ENCODE measurements around the gene ARMC9. TPM values are rescaled to one million over a fixed set of nuclear protein-coding genes. Genes with fewer than 3 reads are reported as not detected.
A peak's percentile ranks its signal among the peaks of the same experiment; 100 is the strongest.

The ARMC9 gene
- total RNA-seq, 2 donors from 2014 or later: 31.6 to 61.9 TPM

- no peak for DNase-seq (ENCODE audit: low spot score)
- intact Hi-C loops (cut with DNase I): no loop called here
Observed at GRCh38 chr2:231259104-231259503, 60.7 kb downstream of the ARMC9 start.

- DNase-seq (ENCODE audit: low spot score): no peak
- intact Hi-C loops (cut with DNase I): no loop called here
Observed at GRCh38 chr2:231260442-231261208, 62.2 kb downstream of the ARMC9 start.

- intact Hi-C loops (cut with DNase I): no loop called here
- no peak for DNase-seq (ENCODE audit: low spot score)
Observed at GRCh38 chr2:231263118-231263831, 64.8 kb downstream of the ARMC9 start.

- intact Hi-C loops (cut with DNase I): loop anchor here in 1 of 2 donors (1.0 kb wide), 1 partner anchor 12 kb away; no protein-coding TSS in a partner anchor
- DNase-seq (ENCODE audit: low spot score): no peak
Observed at GRCh38 chr2:231270221-231271114, 72.0 kb downstream of the ARMC9 start.

GRCh38 chr2:231272991-231273390 lies 74.6 kb downstream of the ARMC9 start:
- DNase-seq (ENCODE audit: low spot score): no peak
- intact Hi-C loops (cut with DNase I): no loop called here

GRCh38 chr2:231276987-231277386 lies 78.6 kb downstream of the ARMC9 start:
- intact Hi-C loops (cut with DNase I): no loop called here
- DNase-seq (ENCODE audit: low spot score): no peak

- no peak for DNase-seq (ENCODE audit: low spot score)
- intact Hi-C loops (cut with DNase I): no loop called here
Observed at GRCh38 chr2:231277962-231278361, 79.5 kb downstream of the ARMC9 start.

- no peak for DNase-seq (ENCODE audit: low spot score)
- intact Hi-C loops (cut with DNase I): no loop called here
Observed at GRCh38 chr2:231278868-231279267, 80.4 kb downstream of the ARMC9 start.

- DNase-seq (ENCODE audit: low spot score): no peak
- intact Hi-C loops (cut with DNase I): no loop called here
Observed at GRCh38 chr2:231280846-231281245, 82.4 kb downstream of the ARMC9 start.

GRCh38 chr2:231284296-231284695 lies 85.9 kb downstream of the ARMC9 start:
- intact Hi-C loops (cut with DNase I): no loop called here
- no peak for DNase-seq (ENCODE audit: low spot score)

- intact Hi-C loops (cut with DNase I): no loop called here
- peak; percentile 70 for DNase-seq (ENCODE audit: low spot score)
Observed at GRCh38 chr2:231286964-231287363, 88.5 kb downstream of the ARMC9 start.

- DNase-seq (ENCODE audit: low spot score): no peak
- intact Hi-C loops (cut with DNase I): no loop called here
Observed at GRCh38 chr2:231287696-231288095, 89.3 kb downstream of the ARMC9 start.

GRCh38 chr2:231288590-231288989 lies 90.2 kb downstream of the ARMC9 start:
- no peak for DNase-seq (ENCODE audit: low spot score)
- intact Hi-C loops (cut with DNase I): no loop called here

- DNase-seq (ENCODE audit: low spot score): no peak
- intact Hi-C loops (cut with DNase I): loop anchor here in 1 of 2 donors (10.0 kb wide), 1 partner anchor 124 kb away; no protein-coding TSS in a partner anchor
Observed at GRCh38 chr2:231290321-231291015, 92.0 kb downstream of the ARMC9 start.

GRCh38 chr2:231292472-231293134 lies 94.2 kb downstream of the ARMC9 start:
- DNase-seq (ENCODE audit: low spot score): peak; percentile 51
- intact Hi-C loops (cut with DNase I): loop anchor here in 1 of 2 donors (10.0 kb wide), 1 partner anchor 122 kb away; no protein-coding TSS in a partner anchor

GRCh38 chr2:231293163-231293562 lies 94.7 kb downstream of the ARMC9 start:
- DNase-seq (ENCODE audit: low spot score): no peak
- intact Hi-C loops (cut with DNase I): loop anchor here in 1 of 2 donors (10.0 kb wide), 1 partner anchor 122 kb away; no protein-coding TSS in a partner anchor

- intact Hi-C loops (cut with DNase I): loop anchor here in 1 of 2 donors (10.0 kb wide), 1 partner anchor 121 kb away; no protein-coding TSS in a partner anchor
- DNase-seq (ENCODE audit: low spot score): peak; percentile 49
Observed at GRCh38 chr2:231294116-231294515, 95.7 kb downstream of the ARMC9 start.
